B cell (primary cell): ENCODE data around the gene BRICD5. TPM values are rescaled to one million over a fixed set of nuclear protein-coding genes. Genes with fewer than 3 reads are reported as not detected.

ENCODE experiments used
- ATAC-seq: fragments of 200-7000 bp; cut with Tn5 transposase; one replicate; pipeline ENCODE4 v1.10.0; 2021; ENCODE audit warnings: low read depth, mild to moderate bottlenecking, moderate number of reproducible peaks, moderate library complexity
- CTCF ChIA-PET: fragments of 350-600 bp; sonication (Branson Sonifier 250); formaldehyde crosslinking; loops from one replicate; lab custom pipeline; 2021; ENCODE audit warnings: antibody characterized with exemption, inconsistent platforms; lab: Charles Lee
- POLR2A ChIA-PET: fragments of 350-600 bp; sonication (Branson Sonifier 250); formaldehyde crosslinking; loops from one replicate; lab custom pipeline; 2021; ENCODE audit warnings: antibody characterized with exemption; lab: Charles Lee
- DNase-seq: peaks from one replicate; pipeline ENCODE4 v3.0.0; 2013
- H2AFZ ChIP-seq: 2 replicates; pipeline ENCODE4 v1.6.1; 2012; ENCODE audit warnings: mild to moderate bottlenecking, low read depth, low read length; ENCODE audit not compliant: insufficient read depth, poor library complexity, severe bottlenecking
- H3K27ac ChIP-seq, 2 donors: 1 replicate in 1 of 2; 2 replicates in 1 of 2; pipeline ENCODE4 v1.5.1; 2012 to 2013; ENCODE audit warnings: low read length in 2 of 2, mild to moderate bottlenecking in 2 of 2, moderate library complexity in 1 of 2
- H3K27me3 ChIP-seq, 4 experiments: fragments of 200-600 bp in 1 of 4; sonication (generic) in 1 of 4; replicated peaks in 1 of 4; 1 replicate in 2 of 4; 2 replicates in 2 of 4; pipeline versions ENCODE4 v1.6.1 to v1.7.0; 2013 to 2016; ENCODE audit warnings: low read length in 3 of 4, mild to moderate bottlenecking in 2 of 4, mixed read lengths in 1 of 4, moderate library complexity in 1 of 4; ENCODE audit not compliant: insufficient read depth in 4 of 4, control insufficient read depth in 3 of 4; ENCODE audit errors: control extremely low read depth in 1 of 4
- H3K36me3 ChIP-seq, 2 experiments: replicated peaks in 1 of 2; 1 replicate in 1 of 2; 2 replicates in 1 of 2; pipeline versions ENCODE4 v1.6.1 to v1.7.1; 2013; ENCODE audit warnings: low read length in 1 of 2; ENCODE audit not compliant: insufficient read depth in 2 of 2, control insufficient read depth in 1 of 2; ENCODE audit errors: control extremely low read depth in 1 of 2, extremely low read depth in 1 of 2
- H3K4me1 ChIP-seq, 2 donors: fragments of 200-600 bp in 1 of 2; sonication (generic) in 1 of 2; 1 replicate in 1 of 2; 2 replicates in 1 of 2; pipeline versions ENCODE4 v1.5.1 to v1.6.1; 2013 to 2017; ENCODE audit warnings: low read length in 2 of 2; ENCODE audit not compliant: control insufficient read depth in 2 of 2, insufficient read depth in 2 of 2
- H3K4me2 ChIP-seq: replicated peaks from 2 replicates; pipeline ENCODE3; 2012; ENCODE audit warnings: mild to moderate bottlenecking, low read depth, low read length; ENCODE audit not compliant: poor library complexity, severe bottlenecking
- H3K4me3 ChIP-seq, 5 experiments: fragments of 200-600 bp in 1 of 5; sonication (generic) in 1 of 5; 1 replicate in 3 of 5; 2 replicates in 2 of 5; pipeline versions ENCODE4 v1.5.1 to v1.7.0; 2011 to 2016; ENCODE audit warnings: low read length in 4 of 5, mild to moderate bottlenecking in 4 of 5, low read depth in 2 of 5, control low read depth in 1 of 5, moderate library complexity in 1 of 5; ENCODE audit not compliant: insufficient read depth in 1 of 5; ENCODE audit errors: control extremely low read depth in 1 of 5, extremely low read depth in 1 of 5
- H3K79me2 ChIP-seq: fragments of 200-600 bp; sonication (generic); one replicate; pipeline ENCODE4 v1.6.0; 2016; ENCODE audit warnings: low read length; ENCODE audit not compliant: control insufficient read depth, insufficient read depth
- H3K9ac ChIP-seq: fragments of 200-600 bp; sonication (generic); 2 replicates; pipeline ENCODE4 v1.6.1; 2017; ENCODE audit warnings: mild to moderate bottlenecking, low read length, moderate library complexity
- H3K9me3 ChIP-seq, 3 donors: one replicate each; pipeline versions ENCODE4 v1.6.1 to v1.7.1; 2013; ENCODE audit warnings: low read length in 2 of 3; ENCODE audit not compliant: control insufficient read depth in 2 of 3, insufficient read depth in 1 of 3; ENCODE audit errors: control extremely low read depth in 1 of 3
- H4K20me1 ChIP-seq: 2 replicates; pipeline ENCODE4 v1.6.0; 2012; ENCODE audit warnings: mild to moderate bottlenecking, low read length; ENCODE audit not compliant: insufficient read depth, control insufficient read depth, poor library complexity, severe bottlenecking
- H3K27ac Mint-ChIP-seq: one replicate; pipeline ENCODE4 v1.8.0; 2021; ENCODE audit warnings: mixed read lengths
- H3K27me3 Mint-ChIP-seq: one replicate; pipeline ENCODE4 v1.8.0; 2021; ENCODE audit warnings: mixed read lengths
- H3K4me1 Mint-ChIP-seq: one replicate; pipeline ENCODE4 v1.8.0; 2021; ENCODE audit warnings: mixed read lengths
- H3K4me3 Mint-ChIP-seq: one replicate; pipeline ENCODE4 v1.8.0; 2021; ENCODE audit warnings: mixed read lengths
- H3K9me3 Mint-ChIP-seq: one replicate; pipeline ENCODE4 v1.8.0; 2022; ENCODE audit warnings: mixed read lengths; ENCODE audit not compliant: insufficient read depth
- EZH2 ChIP-seq: IDR thresholded peaks from 2 replicates; pipeline ENCODE4 v1.6.1; 2012; ENCODE audit warnings: borderline replicate concordance, low read depth, mild to moderate bottlenecking, moderate library complexity, low read length; ENCODE audit not compliant: insufficient read depth, poor library complexity, severe bottlenecking
- WGBS: methylation state at CpG from one replicate; pipeline ENCODE4 v1.1.5; 2013; ENCODE audit warnings: missing lambda C conversion rate; ENCODE audit not compliant: insufficient coverage; 5-methylcytosine and 5-hydroxymethylcytosine counted together
- intact Hi-C: fragments of 100-400 bp; cut with micrococcal nuclease; formaldehyde crosslinking; loops from one replicate; pipeline ENCODE4 v1.10.0; 2022
- polyA plus RNA-seq: library from polyadenylated mRNA; depleted of rRNA; stranded (reverse); fragments of >200 nt; gene quantifications from 2 replicates; pipeline ENCODE4 v1.2.3, GENCODE V29; 2012
- total RNA-seq, 2 donors: library from RNA; stranded (reverse); fragments of 120-200 nt in 1 of 2; gene quantifications; 1 replicate in 1 of 2; 2 replicates in 1 of 2; pipeline versions ENCODE4 v1.2.3 to v1.2.4, GENCODE V29; 2013 to 2022
- TF ChIP-seq, protein P1 (sequence below): fragments of 200-600 bp; IDR thresholded peaks from one replicate; pipeline ENCODE4 v1.8.0; 2022; ENCODE audit warnings: antibody characterized with exemption, mild to moderate bottlenecking

Gene BRICD5
- total and polyA plus RNA-seq, 2 donors (not counting 1 experiment from before 2014, with no cell fraction given): 11.9 to 18.3 TPM

DNA sequence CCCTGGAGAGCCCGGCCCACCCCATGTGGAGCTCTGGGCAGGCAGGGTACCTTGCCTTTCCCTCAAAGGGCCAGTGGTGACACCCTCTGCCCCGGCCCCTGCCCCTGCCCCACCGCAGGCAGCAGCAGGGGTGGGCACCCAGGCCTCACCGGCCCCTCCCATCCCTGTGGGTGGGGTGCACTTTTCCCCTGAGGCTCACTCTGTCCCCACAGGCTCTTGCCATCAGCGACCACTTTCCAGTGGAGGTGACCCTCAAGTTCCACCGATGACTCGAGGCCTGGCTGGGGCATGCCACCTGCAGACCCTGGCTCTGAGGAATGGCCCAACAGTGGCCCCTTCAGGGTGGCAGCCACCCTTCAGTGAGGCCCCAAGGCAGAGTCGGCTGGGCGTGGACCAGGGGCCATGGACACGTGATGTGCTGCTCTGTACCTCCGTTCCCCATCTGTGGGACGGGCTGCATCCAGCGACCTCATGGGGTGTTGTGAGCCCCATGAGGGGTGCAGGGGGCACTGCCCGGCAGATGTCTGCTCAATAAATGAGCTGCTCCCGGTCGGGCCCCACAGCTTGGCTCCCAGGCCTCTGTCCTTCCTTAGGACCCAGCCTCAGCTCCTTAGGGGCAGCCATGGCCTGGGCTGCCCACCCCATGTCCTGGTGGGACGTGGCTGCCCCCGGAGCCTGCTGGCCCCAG is 27.6 kb upstream of the BRICD5 start:
- peaks cover 0 to 27% (median 11%) of the 10 kb centered on the region in 4 experiments for H3K27me3 ChIP-seq
- DNase-seq (no peak), ATAC-seq (no peak)
- Mint-ChIP-seq H3K4me1 (peaks cover 1% of the 10 kb centered on the region), H3K27me3 (peaks cover 3% of the 10 kb centered on the region), H3K27ac (no peak overlapping the region), H3K9me3 (no peaks in the 10 kb centered on the region), H3K4me3 (no peak overlapping the region)
- no peak overlapping the region for H3K9ac ChIP-seq
- CTCF ChIA-PET: no interaction called here
- intact Hi-C loops: no loop called here
- peaks cover 0 to 33% of the 10 kb centered on the region in 2 experiments for H3K36me3 ChIP-seq
- H3K9me3 ChIP-seq: peaks cover 0 to 5% (median 0%) of the 10 kb centered on the region in 3 donors
- WGBS: 68% methylated on average over 18 of the region's 18 CpGs
- POLR2A ChIA-PET: no interaction called here
- no peak overlapping the region for H3K4me3 ChIP-seq
- no peak overlapping the region for H3K27ac ChIP-seq
- peaks cover 10% of the 10 kb centered on the region for H4K20me1 ChIP-seq
- TF ChIP-seq, protein P1, sequence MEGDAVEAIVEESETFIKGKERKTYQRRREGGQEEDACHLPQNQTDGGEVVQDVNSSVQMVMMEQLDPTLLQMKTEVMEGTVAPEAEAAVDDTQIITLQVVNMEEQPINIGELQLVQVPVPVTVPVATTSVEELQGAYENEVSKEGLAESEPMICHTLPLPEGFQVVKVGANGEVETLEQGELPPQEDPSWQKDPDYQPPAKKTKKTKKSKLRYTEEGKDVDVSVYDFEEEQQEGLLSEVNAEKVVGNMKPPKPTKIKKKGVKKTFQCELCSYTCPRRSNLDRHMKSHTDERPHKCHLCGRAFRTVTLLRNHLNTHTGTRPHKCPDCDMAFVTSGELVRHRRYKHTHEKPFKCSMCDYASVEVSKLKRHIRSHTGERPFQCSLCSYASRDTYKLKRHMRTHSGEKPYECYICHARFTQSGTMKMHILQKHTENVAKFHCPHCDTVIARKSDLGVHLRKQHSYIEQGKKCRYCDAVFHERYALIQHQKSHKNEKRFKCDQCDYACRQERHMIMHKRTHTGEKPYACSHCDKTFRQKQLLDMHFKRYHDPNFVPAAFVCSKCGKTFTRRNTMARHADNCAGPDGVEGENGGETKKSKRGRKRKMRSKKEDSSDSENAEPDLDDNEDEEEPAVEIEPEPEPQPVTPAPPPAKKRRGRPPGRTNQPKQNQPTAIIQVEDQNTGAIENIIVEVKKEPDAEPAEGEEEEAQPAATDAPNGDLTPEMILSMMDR: no peak
- TF ChIP-seq EZH2: no peak
- peaks cover 12 to 15% of the 10 kb centered on the region in 2 donors for H3K4me1 ChIP-seq
- no peaks in the 10 kb centered on the region for H3K79me2 ChIP-seq
- no peak overlapping the region for H3K4me2 ChIP-seq
- no peak overlapping the region for H2AFZ ChIP-seq

DNA sequence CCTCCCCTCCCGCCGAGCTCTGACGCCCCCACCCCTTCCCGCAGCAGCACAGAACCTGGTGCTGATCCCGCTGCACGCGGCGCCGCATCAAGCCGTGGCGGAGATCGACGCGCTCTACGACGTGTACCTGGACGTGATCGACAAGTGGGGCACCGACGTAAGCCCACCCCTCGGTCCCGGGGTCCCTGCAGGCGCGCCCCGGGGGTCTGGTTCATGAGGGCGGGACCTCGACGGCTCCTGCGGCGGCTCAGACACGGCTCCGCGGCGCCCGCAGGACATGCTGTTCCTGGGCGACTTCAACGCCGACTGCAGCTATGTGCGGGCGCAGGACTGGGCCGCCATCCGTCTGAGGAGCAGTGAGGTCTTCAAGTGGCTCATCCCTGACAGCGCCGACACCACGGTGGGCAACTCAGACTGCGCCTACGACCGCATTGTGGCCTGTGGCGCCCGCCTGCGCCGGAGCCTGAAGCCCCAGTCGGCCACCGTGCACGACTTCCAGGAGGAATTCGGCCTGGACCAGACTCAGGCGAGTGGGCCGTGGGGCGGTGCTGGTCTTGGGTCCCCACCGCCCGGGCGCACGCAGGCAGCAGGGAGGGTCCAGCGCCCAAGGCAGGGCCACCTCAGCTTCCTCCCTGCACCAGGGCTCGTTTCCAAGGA is 27.0 kb upstream of the BRICD5 start:
- POLR2A ChIA-PET: no interaction called here
- H4K20me1 ChIP-seq: peaks cover 10% of the 10 kb centered on the region
- no peak overlapping the region for H3K9ac ChIP-seq

More for the DNA sequence above, 27.0 kb upstream of the BRICD5 start:
- TF ChIP-seq EZH2: no peak
- TF ChIP-seq, protein P1: no peak
- CTCF ChIA-PET: no interaction called here
- Mint-ChIP-seq H3K27ac (no peak overlapping the region), H3K4me1 (peaks cover 1% of the 10 kb centered on the region), H3K4me3 (no peak overlapping the region), H3K27me3 (peaks cover 3% of the 10 kb centered on the region), H3K9me3 (no peaks in the 10 kb centered on the region)
- peaks cover 0 to 5% (median 0%) of the 10 kb centered on the region in 3 donors for H3K9me3 ChIP-seq
- peaks cover 12 to 15% of the 10 kb centered on the region in 2 donors for H3K4me1 ChIP-seq
- H3K27me3 ChIP-seq: peaks cover 0 to 27% (median 11%) of the 10 kb centered on the region in 4 experiments
- no peak overlapping the region for H3K27ac ChIP-seq
- H3K4me3 ChIP-seq: no peak overlapping the region
- DNase-seq (no peak), ATAC-seq (no peak)
- H3K36me3 ChIP-seq: peaks cover 0 to 32% of the 10 kb centered on the region in 2 experiments
- peak overlapping the region; percentile 37 for H3K4me2 ChIP-seq
- intact Hi-C loops: no loop called here
- WGBS: 30% methylated on average over 65 of the region's 65 CpGs
- H2AFZ ChIP-seq: no peak overlapping the region
- H3K79me2 ChIP-seq: no peaks in the 10 kb centered on the region
